IPS-18a (cell line): ENCODE results near the gene SLC35C1.

ENCODE experiments used
- H3K27ac ChIP-seq: one replicate; pipeline ENCODE4 v1.5.1; 2013; ENCODE audit warnings: low read length
- H3K27me3 ChIP-seq: one replicate; pipeline ENCODE4 v1.6.1; 2013; ENCODE audit warnings: mild to moderate bottlenecking, low read length; ENCODE audit not compliant: control insufficient read depth, insufficient read depth
- H3K36me3 ChIP-seq: one replicate; pipeline ENCODE4 v1.6.1; 2013; ENCODE audit warnings: low read depth, low read length; ENCODE audit not compliant: control insufficient read depth
- H3K4me1 ChIP-seq: one replicate; pipeline ENCODE4 v1.6.1; 2013; ENCODE audit warnings: low read depth, low read length; ENCODE audit not compliant: control insufficient read depth
- H3K4me3 ChIP-seq: one replicate; pipeline ENCODE4 v1.5.1; 2013; ENCODE audit warnings: low read length
- H3K9ac ChIP-seq: one replicate; pipeline ENCODE4 v1.6.1; 2013; ENCODE audit warnings: mild to moderate bottlenecking, low read length, moderate library complexity
- H3K9me3 ChIP-seq: one replicate; pipeline ENCODE4 v1.6.1; 2013; ENCODE audit warnings: low read depth, low read length; ENCODE audit not compliant: control insufficient read depth

The SLC35C1 gene

GRCh38 chr11:45851228-45851627 lies 46.3 kb downstream of the SLC35C1 start:
- H3K4me3 ChIP-seq, result no peak overlapping the region
- no peaks in the 10 kb centered on the region for H3K36me3 ChIP-seq
- peaks cover 16% of the 10 kb centered on the region for H3K27me3 ChIP-seq
- no peak overlapping the region for H3K27ac ChIP-seq
- no peaks in the 10 kb centered on the region for H3K9me3 ChIP-seq
- peaks cover 28% of the 10 kb centered on the region for H3K4me1 ChIP-seq
- no peak overlapping the region for H3K9ac ChIP-seq

- Histone ChIP-seq H3K27ac (no peak overlapping the region), H3K4me1 (peaks cover 28% of the 10 kb centered on the region), H3K27me3 (peaks cover 9% of the 10 kb centered on the region), H3K36me3 (no peaks in the 10 kb centered on the region), H3K4me3 (no peak overlapping the region), H3K9me3 (no peaks in the 10 kb centered on the region), H3K9ac (no peak overlapping the region)
These were observed 47.2 kb downstream of the SLC35C1 start for GRCh38 chr11:45852018-45852711.

GRCh38 chr11:45852712-45853101 lies 47.8 kb downstream of the SLC35C1 start:
- H3K27me3 ChIP-seq, result peaks cover 9% of the 10 kb centered on the region
- H3K36me3 ChIP-seq, result no peaks in the 10 kb centered on the region
- H3K4me1 ChIP-seq, result peaks cover 28% of the 10 kb centered on the region
- no peak overlapping the region for H3K27ac ChIP-seq
- H3K9ac ChIP-seq, result no peak overlapping the region
- H3K9me3 ChIP-seq, result no peaks in the 10 kb centered on the region
- H3K4me3 ChIP-seq, result no peak overlapping the region

GRCh38 chr11:45853332-45854219 lies 48.6 kb downstream of the SLC35C1 start:
- H3K27ac ChIP-seq, result no peak overlapping the region
- no peaks in the 10 kb centered on the region for H3K9me3 ChIP-seq
- H3K36me3 ChIP-seq, result no peaks in the 10 kb centered on the region
- H3K4me1 ChIP-seq, result peaks cover 35% of the 10 kb centered on the region
- H3K4me3 ChIP-seq, result no peak overlapping the region
- peaks cover 4% of the 10 kb centered on the region for H3K27me3 ChIP-seq
- H3K9ac ChIP-seq, result no peak overlapping the region

- Histone ChIP-seq H3K27me3 (no peaks in the 10 kb centered on the region), H3K4me1 (peaks cover 42% of the 10 kb centered on the region), H3K27ac (no peak overlapping the region), H3K36me3 (no peaks in the 10 kb centered on the region), H3K9ac (no peak overlapping the region), H3K4me3 (no peak overlapping the region), H3K9me3 (no peaks in the 10 kb centered on the region)
These were observed 50.4 kb downstream of the SLC35C1 start for GRCh38 chr11:45855308-45855707.

GRCh38 chr11:45856044-45856468 lies 51.1 kb downstream of the SLC35C1 start:
- no peaks in the 10 kb centered on the region for H3K36me3 ChIP-seq
- no peaks in the 10 kb centered on the region for H3K27me3 ChIP-seq
- no peak overlapping the region for H3K4me3 ChIP-seq
- H3K9ac ChIP-seq, result no peak overlapping the region
- H3K4me1 ChIP-seq, result peaks cover 42% of the 10 kb centered on the region
- H3K9me3 ChIP-seq, result no peaks in the 10 kb centered on the region
- no peak overlapping the region for H3K27ac ChIP-seq

- H3K4me3 ChIP-seq, result no peak overlapping the region
- H3K9ac ChIP-seq, result no peak overlapping the region
- H3K27me3 ChIP-seq, result no peaks in the 10 kb centered on the region
- H3K27ac ChIP-seq, result no peak overlapping the region
- H3K9me3 ChIP-seq, result no peaks in the 10 kb centered on the region
- H3K4me1 ChIP-seq, result peaks cover 33% of the 10 kb centered on the region
- H3K36me3 ChIP-seq, result peaks cover 13% of the 10 kb centered on the region
These were observed 53.1 kb downstream of the SLC35C1 start for GRCh38 chr11:45857961-45858474.

GRCh38 chr11:45858751-45859398 lies 53.9 kb downstream of the SLC35C1 start:
- no peak overlapping the region for H3K4me3 ChIP-seq
- H3K9me3 ChIP-seq, result no peaks in the 10 kb centered on the region
- no peaks in the 10 kb centered on the region for H3K27me3 ChIP-seq
- no peak overlapping the region for H3K27ac ChIP-seq
- H3K4me1 ChIP-seq, result peaks cover 29% of the 10 kb centered on the region
- peaks cover 15% of the 10 kb centered on the region for H3K36me3 ChIP-seq
- no peak overlapping the region for H3K9ac ChIP-seq

- peaks cover 15% of the 10 kb centered on the region for H3K36me3 ChIP-seq
- no peak overlapping the region for H3K4me3 ChIP-seq
- H3K27ac ChIP-seq, result no peak overlapping the region
- peaks cover 27% of the 10 kb centered on the region for H3K4me1 ChIP-seq
- no peaks in the 10 kb centered on the region for H3K27me3 ChIP-seq
- H3K9ac ChIP-seq, result no peak overlapping the region
- H3K9me3 ChIP-seq, result no peaks in the 10 kb centered on the region
These were observed 54.8 kb downstream of the SLC35C1 start for GRCh38 chr11:45859661-45860140.

GRCh38 chr11:45860348-45860747 lies 55.4 kb downstream of the SLC35C1 start:
- Histone ChIP-seq H3K36me3 (peaks cover 15% of the 10 kb centered on the region), H3K9me3 (no peaks in the 10 kb centered on the region), H3K27me3 (no peaks in the 10 kb centered on the region), H3K27ac (no peak overlapping the region), H3K4me1 (peaks cover 20% of the 10 kb centered on the region), H3K9ac (no peak overlapping the region), H3K4me3 (no peak overlapping the region)

- Histone ChIP-seq H3K9me3 (no peaks in the 10 kb centered on the region), H3K27ac (no peak overlapping the region), H3K4me3 (no peak overlapping the region), H3K36me3 (peaks cover 15% of the 10 kb centered on the region), H3K27me3 (no peaks in the 10 kb centered on the region), H3K9ac (no peak overlapping the region), H3K4me1 (peaks cover 14% of the 10 kb centered on the region)
These were observed 56.0 kb downstream of the SLC35C1 start for GRCh38 chr11:45860764-45861510.
